ENCODE data around the gene ACR. TPM values are rescaled to one million over a fixed set of nuclear protein-coding genes. Genes with fewer than 3 reads are reported as not detected.

The ACR gene
- total and polyA plus RNA-seq, 10 of the 15 experiments (the other 5 are each of a cell fraction or from before 2014, with no cell fraction given) = not detected

- H4K20me1 ChIP-seq (ENCODE audit: control insufficient read depth, insufficient read depth) = no peaks in the 10 kb centered on the region
- in situ Hi-C loops (cut with MboI) = no loop called here
- H3K27ac ChIP-seq (ENCODE audit: control insufficient read depth, insufficient read depth) = no peak overlapping the region
- ChIA-PET POLR2A (no interaction called here), SMC1A (ENCODE audit: uncharacterized antibody, unreplicated experiment) (no interaction called here), RAD21 (ENCODE audit: unreplicated experiment) (interaction anchor here (0.5 kb wide), 1 partner anchor 460 kb away, joined by 3 read pairs; no protein-coding TSS in a partner anchor), CTCF (interaction anchor here (0.9 kb wide), 1 partner anchor 10 kb away, joined by 3 read pairs; no protein-coding TSS in a partner anchor)
- WGBS (ENCODE audit: insufficient coverage, insufficient replicate concordance, low lambda C conversion rate, missing lambda C conversion rate) = 37% methylated on average over 10 of the region's 11 CpGs
- H3K27me3 ChIP-seq (replicated peaks in 1 of 2; ENCODE audit: control insufficient read depth in 2 of 2, insufficient read depth in 2 of 2, low read length in 1 of 2) = no peaks in the 10 kb centered on the region
- DNase-seq (ENCODE audit: low read depth, low spot score) (no peak), FAIRE-seq (no peak), ATAC-seq (no peak)
- H3K9ac ChIP-seq (ENCODE audit: control insufficient read depth, insufficient read depth, low read length) = no peak overlapping the region
- no peaks in the 10 kb centered on the region for H3K9me3 ChIP-seq (replicated peaks; ENCODE audit: control insufficient read depth, insufficient read depth, low read length)
- no peaks in the 10 kb centered on the region for H3K4me1 ChIP-seq (ENCODE audit: control insufficient read depth, insufficient read depth, low read length)
- intact Hi-C loops (cut with micrococcal nuclease; ENCODE audit: unreplicated experiment) = no loop called here
- TF ChIP-seq ZNF207 (IDR thresholded peaks at IDR 0.05; ENCODE audit: borderline replicate concordance) (no peak), PRDM15 (CRISPR knock-in tag; IDR thresholded peaks at IDR 0.05) (no peak), CREM (IDR thresholded peaks at IDR 0.05; ENCODE audit: low read depth) (no peak), CEBPB (IDR thresholded peaks at IDR 0.05; ENCODE audit: borderline replicate concordance in 1 of 2, low read depth in 2 of 2, low read length in 2 of 2) (no peak)
- H3K4me2 ChIP-seq (ENCODE audit: control insufficient read depth, insufficient read depth) = no peak overlapping the region
- H3K4me3 ChIP-seq = no peak overlapping the region
- no peak overlapping the region for H2AFZ ChIP-seq (ENCODE audit: control insufficient read depth, low read depth, low read length)
- no TSS peak for BruUV-seq (replicated peaks)
- no peaks in the 10 kb centered on the region for H3K79me2 ChIP-seq (ENCODE audit: control insufficient read depth, insufficient read depth, low read length)
- H3K36me3 ChIP-seq (ENCODE audit: control insufficient read depth in 2 of 2, insufficient read depth in 2 of 2, low read length in 1 of 2) = no peaks in the 10 kb centered on the region
Measured at GRCh38 chr22:50701428-50702154, 36.4 kb upstream of the ACR start.
